Vagina (tissue), 2 donors: Measurements from ENCODE around the gene KCNJ4.
"Not testable (repeated sequence)": the region's sequence is repeated elsewhere in the genome, so short reads cannot be mapped to it uniquely, and the experiment has no call there.

ENCODE experiments used
- CTCF ChIP-seq, 3 experiments: fragments of 450-650 bp in 2 of 3; fragments of 200-600 bp in 1 of 3; sonication (generic) in 1 of 3; IDR thresholded peaks; one replicate each; pipeline ENCODE4 v1.5.1; 2017 to 2019; ENCODE audit warnings: antibody characterized with exemption in 3 of 3, mild to moderate bottlenecking in 2 of 3, moderate library complexity in 2 of 3
- POLR2A ChIP-seq, 2 donors: fragments of 450-650 bp; IDR thresholded peaks; one replicate each; pipeline ENCODE4 v1.6.1; 2017; ENCODE audit warnings: antibody characterized with exemption in 2 of 2, mild to moderate bottlenecking in 2 of 2, moderate library complexity in 2 of 2
- POLR2AphosphoS5 ChIP-seq, 2 donors: sonication (generic); formaldehyde crosslinking; IDR thresholded peaks; one replicate each; pipeline ENCODE4 v1.9.0; 2017; ENCODE audit warnings: antibody characterized with exemption in 2 of 2, mild to moderate bottlenecking in 2 of 2, low read depth in 1 of 2; ENCODE audit not compliant: insufficient read depth in 1 of 2

GRCh38 chr22:38394929-38395624 is 59.9 kb downstream of the KCNJ4 start:
- TF ChIP-seq POLR2A (IDR thresholded peaks at IDR 0.05); CTCF (IDR thresholded peaks at IDR 0.05); POLR2AphosphoS5 (IDR thresholded peaks at IDR 0.05; ENCODE audit: insufficient read depth in 1 of 2, low read depth in 1 of 2): not testable (repeated sequence)
